ENCODE measurements around the gene HPCA. TPM values are rescaled to one million over a fixed set of nuclear protein-coding genes. Genes with fewer than 3 reads are reported as not detected.

Gene HPCA
- total and polyA plus RNA-seq, 2 experiments from 2014 or later: not detected

DNA sequence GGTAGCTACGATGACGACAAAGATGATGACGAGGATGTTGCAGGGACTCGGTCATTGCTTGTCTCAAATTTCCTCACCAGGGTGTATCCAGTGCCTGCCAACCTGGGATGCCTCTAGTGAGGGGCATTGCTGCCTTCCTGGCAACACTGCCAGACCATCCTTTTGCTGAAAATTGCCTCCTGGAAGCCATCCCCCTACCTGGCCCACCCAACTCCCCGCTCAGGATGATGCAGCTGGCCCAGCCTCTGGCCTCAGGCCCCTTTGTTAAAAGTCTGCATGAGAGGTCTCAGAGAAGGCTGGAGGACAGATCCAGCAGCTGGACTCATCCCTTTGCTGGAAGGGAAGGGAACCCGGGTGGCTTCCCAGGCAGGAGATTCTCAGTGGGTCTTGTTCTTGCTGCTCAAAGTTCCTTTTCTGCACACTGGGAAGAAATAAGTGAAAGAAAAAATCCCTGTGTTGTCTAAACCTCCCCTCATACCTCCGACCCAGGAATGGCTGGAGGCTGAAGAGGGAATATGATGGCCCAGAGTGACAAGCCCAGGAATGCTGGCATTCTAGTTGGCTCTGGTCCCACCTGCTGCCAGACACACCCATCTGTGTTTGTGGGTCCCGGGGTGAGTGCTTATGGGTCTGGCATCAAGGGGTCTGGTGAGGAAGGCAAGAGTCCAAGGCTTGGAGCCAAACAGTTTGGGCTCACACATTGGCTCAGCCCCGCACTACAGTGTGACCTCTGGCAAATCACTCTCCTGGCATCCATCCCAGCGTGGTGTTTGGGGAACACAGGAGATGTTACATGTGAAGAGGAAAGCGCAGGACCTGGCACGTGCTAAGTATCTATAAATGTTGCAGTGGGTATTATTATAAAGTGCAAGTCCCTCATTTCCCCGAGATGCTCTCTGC lies 8.8 kb upstream of the HPCA start:
- in situ Hi-C loops (cut with MboI): no loop called here
- Histone ChIP-seq H3K27ac (no peak overlapping the region), H3K79me2 (ENCODE audit: insufficient read depth) (no peaks in the 10 kb centered on the region), H3K4me1 (ENCODE audit: insufficient read depth) (no peaks in the 10 kb centered on the region), H3K36me3 (ENCODE audit: low read depth) (no peaks in the 10 kb centered on the region), H3K4me3 (no peak overlapping the region), H2AFZ (no peak overlapping the region), H3F3A (ENCODE audit: insufficient read depth) (no peaks in the 10 kb centered on the region), H3K27me3 (replicated peaks; ENCODE audit: insufficient read depth) (no peaks in the 10 kb centered on the region), H4K20me1 (ENCODE audit: insufficient read depth) (no peaks in the 10 kb centered on the region), H3K9ac (no peak overlapping the region), H3K4me2 (ENCODE audit: unreplicated experiment) (no peak overlapping the region), H3K9me3 (ENCODE audit: low read depth) (no peaks in the 10 kb centered on the region), H3K9me2 (ENCODE audit: insufficient read depth) (no peaks in the 10 kb centered on the region)
- TF ChIP-seq EZH2phosphoT487 (IDR thresholded peaks at IDR 0.05; ENCODE audit: insufficient read depth, low read depth): no peak
- no peak for TF ChIP-seq EZH2 (IDR thresholded peaks at IDR 0.05; ENCODE audit: insufficient read depth, poor library complexity, severe bottlenecking)
- 67 to 71% methylated on average over 13 of the region's 13 CpGs for WGBS, 2 experiments (ENCODE audit: low coverage in 1 of 2, low lambda C conversion rate in 2 of 2, missing lambda C conversion rate in 2 of 2)
- DNase-seq: no peak

DNA sequence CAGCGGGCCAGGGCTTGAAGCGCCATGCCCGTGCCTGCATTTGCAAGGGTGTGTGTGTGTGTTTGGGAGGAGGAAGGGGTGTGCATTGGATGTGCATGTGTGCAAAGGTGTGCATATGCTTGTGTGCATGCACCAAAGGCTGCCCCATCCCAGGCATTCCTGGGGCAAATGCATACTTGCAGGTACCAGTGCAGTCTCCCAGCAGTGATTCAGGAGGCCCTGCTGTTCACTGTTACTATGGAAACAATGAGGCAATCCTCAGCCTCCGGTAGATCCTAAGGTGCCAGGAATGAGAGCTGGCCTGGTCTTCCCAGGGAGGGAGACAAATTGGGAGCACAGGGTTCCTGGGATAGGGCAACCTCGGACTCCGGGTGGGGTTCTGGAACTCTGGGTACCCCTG lies 8.1 kb upstream of the HPCA start:
- in situ Hi-C loops (cut with MboI): no loop called here

DNA sequence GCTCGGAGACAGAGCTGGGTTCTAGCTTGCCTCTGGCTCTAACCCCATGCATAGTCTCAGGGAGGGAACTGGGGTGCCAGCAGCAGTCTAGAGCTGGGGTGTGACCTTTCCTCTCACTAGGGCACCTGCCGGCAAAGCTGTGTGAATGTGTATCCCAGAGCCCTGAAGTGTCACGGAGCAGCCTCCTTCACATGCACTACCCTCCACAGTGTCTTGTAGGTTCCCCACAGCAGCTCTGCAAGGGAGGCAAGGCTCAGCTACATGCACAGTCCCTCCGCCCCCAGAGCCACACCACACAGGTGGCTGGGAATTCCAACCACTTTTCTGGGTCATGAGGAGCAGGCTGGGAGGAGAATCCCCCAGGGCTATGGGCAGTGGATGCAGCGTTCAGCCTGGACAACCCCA lies 7.7 kb upstream of the HPCA start:
- Histone ChIP-seq H2AFZ (no peak overlapping the region), H3K27me3 (replicated peaks; ENCODE audit: insufficient read depth) (no peaks in the 10 kb centered on the region; the same call in 1 of the 2 replicates), H3K4me2 (ENCODE audit: unreplicated experiment) (no peak overlapping the region), H3K36me3 (ENCODE audit: low read depth) (no peaks in the 10 kb centered on the region), H3F3A (ENCODE audit: insufficient read depth) (no peaks in the 10 kb centered on the region), H3K9ac (no peak overlapping the region), H4K20me1 (ENCODE audit: insufficient read depth) (no peaks in the 10 kb centered on the region), H3K4me1 (ENCODE audit: insufficient read depth) (no peaks in the 10 kb centered on the region), H3K9me2 (ENCODE audit: insufficient read depth) (no peaks in the 10 kb centered on the region), H3K27ac (no peak overlapping the region), H3K4me3 (no peak overlapping the region), H3K9me3 (ENCODE audit: low read depth) (no peaks in the 10 kb centered on the region), H3K79me2 (ENCODE audit: insufficient read depth) (no peaks in the 10 kb centered on the region)
- no peak for DNase-seq
- in situ Hi-C loops (cut with MboI): no loop called here
- 64 to 65% methylated on average over 5 of the region's 5 CpGs for WGBS, 2 experiments (ENCODE audit: low coverage in 1 of 2, low lambda C conversion rate in 2 of 2, missing lambda C conversion rate in 2 of 2)
- no peak for TF ChIP-seq EZH2 (IDR thresholded peaks at IDR 0.05; ENCODE audit: insufficient read depth, poor library complexity, severe bottlenecking)
- no peak for TF ChIP-seq EZH2phosphoT487 (IDR thresholded peaks at IDR 0.05; ENCODE audit: insufficient read depth, low read depth)

More for the DNA sequence above, 8.1 kb upstream of the HPCA start:
- no peaks in the 10 kb centered on the region for H3K36me3 ChIP-seq (ENCODE audit: low read depth)
- H2AFZ ChIP-seq: no peak overlapping the region
- H3K9ac ChIP-seq: no peak overlapping the region
- H3K4me3 ChIP-seq: no peak overlapping the region
- no peaks in the 10 kb centered on the region for H3K27me3 ChIP-seq (replicated peaks; ENCODE audit: insufficient read depth)
- TF ChIP-seq EZH2 (IDR thresholded peaks at IDR 0.05; ENCODE audit: insufficient read depth, poor library complexity, severe bottlenecking) (no peak), EZH2phosphoT487 (IDR thresholded peaks at IDR 0.05; ENCODE audit: insufficient read depth, low read depth) (no peak)
- H4K20me1 ChIP-seq (ENCODE audit: insufficient read depth): no peaks in the 10 kb centered on the region
- H3K27ac ChIP-seq: no peak overlapping the region
- WGBS, 2 experiments (ENCODE audit: low coverage in 1 of 2, low lambda C conversion rate in 2 of 2, missing lambda C conversion rate in 2 of 2): 43 to 57% methylated on average over 6 of the region's 6 CpGs
- H3K9me3 ChIP-seq (ENCODE audit: low read depth): no peaks in the 10 kb centered on the region
- peak; percentile 66 for DNase-seq
- H3K4me2 ChIP-seq (ENCODE audit: unreplicated experiment): no peak overlapping the region
- no peaks in the 10 kb centered on the region for H3F3A ChIP-seq (ENCODE audit: insufficient read depth)
- H3K4me1 ChIP-seq (ENCODE audit: insufficient read depth): no peaks in the 10 kb centered on the region
- no peaks in the 10 kb centered on the region for H3K79me2 ChIP-seq (ENCODE audit: insufficient read depth)
- no peaks in the 10 kb centered on the region for H3K9me2 ChIP-seq (ENCODE audit: insufficient read depth)

DNA sequence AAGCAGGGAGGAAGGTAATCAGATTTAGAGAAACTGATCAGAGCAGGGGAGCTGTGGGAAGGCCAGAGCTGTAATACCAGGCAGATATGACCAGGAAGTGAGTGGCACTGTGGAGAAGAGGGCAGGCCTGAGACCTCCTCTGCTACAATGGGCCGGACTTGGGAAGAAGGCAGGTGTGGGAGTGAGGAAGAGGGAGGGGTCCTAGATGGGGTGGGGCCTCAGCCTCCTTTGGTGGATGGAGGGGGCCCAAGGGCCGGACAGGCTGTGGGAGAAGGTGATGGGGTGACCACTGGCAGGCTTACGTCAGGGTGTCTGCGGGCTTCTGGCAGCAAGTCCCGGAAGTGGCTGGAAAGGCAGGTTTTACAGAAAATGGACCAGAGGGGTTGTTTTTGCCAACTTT lies 5.0 kb upstream of the HPCA start:
- Histone ChIP-seq H4K20me1 (ENCODE audit: insufficient read depth) (no peaks in the 10 kb centered on the region), H3K36me3 (ENCODE audit: low read depth) (no peaks in the 10 kb centered on the region), H3K4me1 (ENCODE audit: insufficient read depth) (no peaks in the 10 kb centered on the region), H3K27me3 (replicated peaks; ENCODE audit: insufficient read depth) (peaks cover 16% of the 10 kb centered on the region; the same call in 1 of the 2 replicates), H3F3A (ENCODE audit: insufficient read depth) (no peaks in the 10 kb centered on the region), H3K9me3 (ENCODE audit: low read depth) (no peaks in the 10 kb centered on the region), H2AFZ (no peak overlapping the region), H3K9ac (no peak overlapping the region), H3K4me2 (ENCODE audit: unreplicated experiment) (no peak overlapping the region), H3K4me3 (no peak overlapping the region), H3K79me2 (ENCODE audit: insufficient read depth) (no peaks in the 10 kb centered on the region), H3K27ac (no peak overlapping the region), H3K9me2 (ENCODE audit: insufficient read depth) (no peaks in the 10 kb centered on the region)
- TF ChIP-seq EZH2phosphoT487 (IDR thresholded peaks at IDR 0.05; ENCODE audit: insufficient read depth, low read depth) (no peak), EZH2 (IDR thresholded peaks at IDR 0.05; ENCODE audit: insufficient read depth, poor library complexity, severe bottlenecking) (no peak)
- DNase-seq: no peak
- WGBS, 2 experiments (ENCODE audit: low coverage in 1 of 2, low lambda C conversion rate in 2 of 2, missing lambda C conversion rate in 2 of 2): 86 to 87% methylated on average over 5 of the region's 5 CpGs
- in situ Hi-C loops (cut with MboI): no loop called here

All from GM23248 (cell line).